Measurements from ENCODE around the gene BACH2. TPM values are rescaled to one million over a fixed set of nuclear protein-coding genes. Genes with fewer than 3 reads are reported as not detected.

BACH2 gene
- total RNA-seq, 1 donor from 2014 or later = 7.7 TPM

DNA sequence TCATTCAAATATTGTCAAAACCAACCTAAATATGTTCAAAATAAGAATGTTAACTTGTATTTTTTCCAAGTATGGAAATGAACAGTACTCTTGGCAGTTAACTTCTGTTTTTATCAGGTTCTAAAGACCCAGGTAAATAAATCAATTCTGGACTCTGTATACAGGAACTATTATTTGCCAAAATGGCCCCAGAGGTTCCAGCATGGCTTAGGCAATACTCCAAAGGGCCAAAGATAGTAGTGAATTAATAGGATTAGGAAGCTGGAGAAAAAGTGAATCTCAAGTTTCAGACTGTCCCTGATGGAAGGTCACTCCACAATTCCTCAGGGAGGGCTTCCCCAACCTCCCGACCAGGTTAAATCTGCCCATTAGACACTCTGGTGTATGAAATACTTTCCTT lies 6.7 kb downstream of the BACH2 start:
- Histone ChIP-seq H3K36me3 (no peaks in the 10 kb centered on the region), H3K27me3 (no peaks in the 10 kb centered on the region), H3K9me3 (no peaks in the 10 kb centered on the region), H3K4me1 (peaks cover 0 to 17% of the 10 kb centered on the region in 2 donors), H3K27ac (no peak overlapping the region), H3K4me3 (no peak overlapping the region)
- intact Hi-C loops (cut with DNase I) = no loop called here
- no peak for DNase-seq (ENCODE audit: low spot score in 2 of 2)
- TF ChIP-seq, protein P1, sequence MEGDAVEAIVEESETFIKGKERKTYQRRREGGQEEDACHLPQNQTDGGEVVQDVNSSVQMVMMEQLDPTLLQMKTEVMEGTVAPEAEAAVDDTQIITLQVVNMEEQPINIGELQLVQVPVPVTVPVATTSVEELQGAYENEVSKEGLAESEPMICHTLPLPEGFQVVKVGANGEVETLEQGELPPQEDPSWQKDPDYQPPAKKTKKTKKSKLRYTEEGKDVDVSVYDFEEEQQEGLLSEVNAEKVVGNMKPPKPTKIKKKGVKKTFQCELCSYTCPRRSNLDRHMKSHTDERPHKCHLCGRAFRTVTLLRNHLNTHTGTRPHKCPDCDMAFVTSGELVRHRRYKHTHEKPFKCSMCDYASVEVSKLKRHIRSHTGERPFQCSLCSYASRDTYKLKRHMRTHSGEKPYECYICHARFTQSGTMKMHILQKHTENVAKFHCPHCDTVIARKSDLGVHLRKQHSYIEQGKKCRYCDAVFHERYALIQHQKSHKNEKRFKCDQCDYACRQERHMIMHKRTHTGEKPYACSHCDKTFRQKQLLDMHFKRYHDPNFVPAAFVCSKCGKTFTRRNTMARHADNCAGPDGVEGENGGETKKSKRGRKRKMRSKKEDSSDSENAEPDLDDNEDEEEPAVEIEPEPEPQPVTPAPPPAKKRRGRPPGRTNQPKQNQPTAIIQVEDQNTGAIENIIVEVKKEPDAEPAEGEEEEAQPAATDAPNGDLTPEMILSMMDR (IDR thresholded peaks at IDR 0.05) = no peak

- TF ChIP-seq, protein P1 (IDR thresholded peaks at IDR 0.05) = no peak
- intact Hi-C loops (cut with DNase I) = no loop called here
- peaks cover 0 to 22% of the 10 kb centered on the region in 2 donors for H3K4me1 ChIP-seq
These were observed 8.2 kb downstream of the BACH2 start for GRCh38 chr6:90288404-90288803.

DNA sequence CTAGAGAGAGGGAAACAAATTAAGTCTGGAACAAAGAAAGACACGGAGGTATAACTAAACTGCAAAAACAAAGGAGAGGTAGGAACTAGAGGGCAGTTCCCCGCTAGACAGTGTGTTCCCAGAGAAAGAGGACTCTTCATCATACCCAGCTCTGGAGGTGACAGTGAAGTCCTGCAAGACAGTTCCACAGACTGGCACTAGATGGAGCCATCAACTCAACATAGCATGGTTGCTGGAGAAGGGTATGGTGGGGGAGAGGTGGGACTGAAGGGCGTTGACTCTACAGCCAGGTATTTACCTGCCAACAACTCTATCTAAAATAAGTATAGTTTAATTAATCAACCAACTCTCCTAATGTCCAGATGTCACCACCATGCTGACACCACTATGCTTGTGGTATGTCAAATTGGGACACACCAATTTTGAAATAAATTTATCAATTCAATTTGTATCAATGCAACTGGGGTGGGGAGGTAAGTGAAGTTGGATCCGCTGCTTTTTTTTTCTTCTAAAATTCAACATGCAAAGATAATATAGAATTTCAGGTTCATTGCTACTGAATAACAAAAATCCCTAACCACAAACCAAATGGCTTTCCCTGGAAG lies 9.7 kb downstream of the BACH2 start:
- no peak for DNase-seq (ENCODE audit: low spot score in 2 of 2)
- H3K4me3 ChIP-seq = no peak overlapping the region
- no peak overlapping the region for H3K27ac ChIP-seq
- intact Hi-C loops (cut with DNase I) = no loop called here
- peaks cover 0 to 22% of the 10 kb centered on the region in 2 donors for H3K4me1 ChIP-seq
- H3K27me3 ChIP-seq = no peaks in the 10 kb centered on the region
- TF ChIP-seq, protein P1 (IDR thresholded peaks at IDR 0.05) = peak; percentile 22 to 41 (median 31)
- H3K9me3 ChIP-seq = no peaks in the 10 kb centered on the region
- no peaks in the 10 kb centered on the region for H3K36me3 ChIP-seq

More at GRCh38 chr6:90288404-90288803, 8.2 kb downstream of the BACH2 start:
- no peak for DNase-seq (ENCODE audit: low spot score in 2 of 2)
- no peaks in the 10 kb centered on the region for H3K9me3 ChIP-seq
- no peak overlapping the region for H3K4me3 ChIP-seq
- H3K27ac ChIP-seq = no peak overlapping the region
- H3K27me3 ChIP-seq = no peaks in the 10 kb centered on the region
- no peaks in the 10 kb centered on the region for H3K36me3 ChIP-seq

GRCh38 chr6:90285611-90286381 lies 10.8 kb downstream of the BACH2 start:
- H3K9me3 ChIP-seq = no peaks in the 10 kb centered on the region
- H3K4me3 ChIP-seq = peak overlapping the region in 1 of 2 donors; percentile 48
- H3K36me3 ChIP-seq = no peaks in the 10 kb centered on the region
- TF ChIP-seq, protein P1 (IDR thresholded peaks at IDR 0.05) = no peak
- peaks cover 0 to 22% of the 10 kb centered on the region in 2 donors for H3K4me1 ChIP-seq
- H3K27me3 ChIP-seq = no peaks in the 10 kb centered on the region
- peak; percentile 85 to 92 for DNase-seq (ENCODE audit: low spot score in 2 of 2)
- intact Hi-C loops (cut with DNase I) = no loop called here
- no peak overlapping the region for H3K27ac ChIP-seq

GRCh38 chr6:90285042-90285481 lies 11.6 kb downstream of the BACH2 start:
- H3K4me1 ChIP-seq = peaks cover 0 to 22% of the 10 kb centered on the region in 2 donors
- H3K27ac ChIP-seq = peak overlapping the region; percentile 7 to 17
- DNase-seq (ENCODE audit: low spot score in 2 of 2) = no peak
- H3K27me3 ChIP-seq = no peaks in the 10 kb centered on the region
- intact Hi-C loops (cut with DNase I) = no loop called here
- no peaks in the 10 kb centered on the region for H3K36me3 ChIP-seq
- H3K9me3 ChIP-seq = no peaks in the 10 kb centered on the region
- TF ChIP-seq, protein P1 (IDR thresholded peaks at IDR 0.05) = no peak
- H3K4me3 ChIP-seq = peak overlapping the region in 1 of 2 donors; percentile 48

All from ascending aorta (tissue), 2 donors.